Gastroesophageal sphincter (tissue), 3 donors: ENCODE measurements around the gene PDGFB.

Experiments used
- POLR2A ChIP-seq, 2 donors: fragments of 450-650 bp; IDR thresholded peaks; one replicate each; pipeline ENCODE4 v1.6.1; 2017; ENCODE audit warnings: antibody characterized with exemption in 2 of 2, mild to moderate bottlenecking in 2 of 2, moderate library complexity in 1 of 2
- TF ChIP-seq, protein P1 (sequence below), 4 experiments: fragments of 200-600 bp in 2 of 4; fragments of 450-650 bp in 2 of 4; sonication (generic) in 1 of 4; IDR thresholded peaks; one replicate each; pipeline ENCODE4 v1.5.1; 2017 to 2019; ENCODE audit warnings: antibody characterized with exemption in 4 of 4, mild to moderate bottlenecking in 2 of 4, moderate library complexity in 2 of 4

DNA sequence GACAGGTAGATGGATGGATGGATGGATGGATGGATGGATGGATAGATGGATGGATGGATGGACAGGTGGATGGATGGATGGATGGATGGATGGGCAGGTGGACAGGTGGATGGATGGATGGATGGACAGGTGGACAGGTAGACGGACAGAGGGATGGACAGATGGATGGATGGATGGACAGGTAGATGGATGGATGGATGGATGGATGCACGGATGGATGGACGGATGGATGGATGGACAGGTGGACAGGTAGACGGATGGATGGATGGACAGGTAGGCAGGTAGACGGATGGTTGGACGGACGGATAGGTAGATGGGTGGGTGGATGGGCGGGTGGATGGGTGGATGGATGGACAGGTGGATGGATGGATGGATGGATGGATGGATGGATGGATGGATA, 24.3 kb downstream of the PDGFB start:
- TF ChIP-seq, protein P1, sequence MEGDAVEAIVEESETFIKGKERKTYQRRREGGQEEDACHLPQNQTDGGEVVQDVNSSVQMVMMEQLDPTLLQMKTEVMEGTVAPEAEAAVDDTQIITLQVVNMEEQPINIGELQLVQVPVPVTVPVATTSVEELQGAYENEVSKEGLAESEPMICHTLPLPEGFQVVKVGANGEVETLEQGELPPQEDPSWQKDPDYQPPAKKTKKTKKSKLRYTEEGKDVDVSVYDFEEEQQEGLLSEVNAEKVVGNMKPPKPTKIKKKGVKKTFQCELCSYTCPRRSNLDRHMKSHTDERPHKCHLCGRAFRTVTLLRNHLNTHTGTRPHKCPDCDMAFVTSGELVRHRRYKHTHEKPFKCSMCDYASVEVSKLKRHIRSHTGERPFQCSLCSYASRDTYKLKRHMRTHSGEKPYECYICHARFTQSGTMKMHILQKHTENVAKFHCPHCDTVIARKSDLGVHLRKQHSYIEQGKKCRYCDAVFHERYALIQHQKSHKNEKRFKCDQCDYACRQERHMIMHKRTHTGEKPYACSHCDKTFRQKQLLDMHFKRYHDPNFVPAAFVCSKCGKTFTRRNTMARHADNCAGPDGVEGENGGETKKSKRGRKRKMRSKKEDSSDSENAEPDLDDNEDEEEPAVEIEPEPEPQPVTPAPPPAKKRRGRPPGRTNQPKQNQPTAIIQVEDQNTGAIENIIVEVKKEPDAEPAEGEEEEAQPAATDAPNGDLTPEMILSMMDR (IDR thresholded peaks at IDR 0.05): no peak
- no peak for TF ChIP-seq POLR2A (IDR thresholded peaks at IDR 0.05)
